ENCODE data around the gene R3HDM1.
"Not testable (repeated sequence)": the region's sequence is repeated elsewhere in the genome, so short reads cannot be mapped to it uniquely, and the experiment has no call there.

Gene R3HDM1

GRCh38 chr2:135531231-135532197 is at the start of gene R3HDM1:
Gene R3HDM1 (plus strand): TSS chr2:135531484. CDS start chr2:135604846, 73,362 bp downstream.
- peak; percentile 100 for DNase-seq

GRCh38 chr2:135485441-135485840 is 45.8 kb upstream of the R3HDM1 start:
- no peak for DNase-seq

GRCh38 chr2:135490376-135490775 is 40.9 kb upstream of the R3HDM1 start:
- no peak for DNase-seq

- DNase-seq: peak; percentile 29
Observed at GRCh38 chr2:135494503-135494902, 36.8 kb upstream of the R3HDM1 start.

- no peak for DNase-seq
Observed at GRCh38 chr2:135494917-135495316, 36.4 kb upstream of the R3HDM1 start.

- not testable (repeated sequence) for DNase-seq
Observed at GRCh38 chr2:135498588-135498987, 32.7 kb upstream of the R3HDM1 start.

GRCh38 chr2:135504811-135505210 is 26.5 kb upstream of the R3HDM1 start:
- no peak for DNase-seq

- no peak for DNase-seq
Observed at GRCh38 chr2:135510577-135510976, 20.7 kb upstream of the R3HDM1 start.

GRCh38 chr2:135512099-135512498 is 19.2 kb upstream of the R3HDM1 start:
- DNase-seq: no peak

GRCh38 chr2:135525786-135526185 is 5.5 kb upstream of the R3HDM1 start:
- peak; percentile 8 for DNase-seq

GRCh38 chr2:135528006-135528405 is 3.3 kb upstream of the R3HDM1 start:
- no peak for DNase-seq

- DNase-seq: peak; percentile 97
Observed at GRCh38 chr2:135530313-135531230, 712 bp upstream of the R3HDM1 start, which contains the start of gene ZRANB3. Gene ZRANB3 (minus strand): TSS chr2:135531218.

- DNase-seq: no peak
Observed at GRCh38 chr2:135532581-135532980, 1.3 kb downstream of the R3HDM1 start.

GRCh38 chr2:135533545-135533944 is 2.3 kb downstream of the R3HDM1 start:
- not testable (repeated sequence) for DNase-seq

GRCh38 chr2:135546436-135546835 is 15.2 kb downstream of the R3HDM1 start:
- no peak for DNase-seq

- DNase-seq: no peak
Observed at GRCh38 chr2:135547311-135547710, 16.0 kb downstream of the R3HDM1 start.

- no peak for DNase-seq
Observed at GRCh38 chr2:135551356-135551755, 20.1 kb downstream of the R3HDM1 start.

GRCh38 chr2:135552887-135553286 is 21.6 kb downstream of the R3HDM1 start:
- DNase-seq: no peak

- DNase-seq: peak; percentile 56
Observed at GRCh38 chr2:135555311-135555710, 24.0 kb downstream of the R3HDM1 start.

- DNase-seq: peak; percentile 25
Observed at GRCh38 chr2:135557530-135557929, 26.2 kb downstream of the R3HDM1 start.

- no peak for DNase-seq
Observed at GRCh38 chr2:135561925-135562324, 30.6 kb downstream of the R3HDM1 start.

- DNase-seq: peak; percentile 19
Observed at GRCh38 chr2:135563793-135564192, 32.5 kb downstream of the R3HDM1 start.

- DNase-seq: no peak
Observed at GRCh38 chr2:135570884-135571283, 39.6 kb downstream of the R3HDM1 start.
